PFSK-1 (cell line): ENCODE data around the gene GPR173.

Experiments used
- FOXP2 ChIP-seq: optimal IDR thresholded peaks from 2 replicates; pipeline ENCODE3; 2011; ENCODE audit warnings: borderline replicate concordance, control low read depth, inconsistent platforms; ENCODE audit not compliant: insufficient read depth; ENCODE audit errors: extremely low read length, extremely low read depth
- POLR2AphosphoS5 ChIP-seq: IDR thresholded peaks from 2 replicates; pipeline ENCODE4 v1.6.1; 2012; ENCODE audit warnings: low read depth, mild to moderate bottlenecking, control low read depth, low read length, moderate library complexity
- SIN3A ChIP-seq: IDR thresholded peaks from 2 replicates; pipeline ENCODE4 v1.6.1; 2012; ENCODE audit warnings: mild to moderate bottlenecking, low read length, moderate library complexity, borderline replicate concordance; ENCODE audit not compliant: insufficient read depth
- TAF1 ChIP-seq: IDR thresholded peaks from 2 replicates; pipeline ENCODE4 v1.6.1; 2012; ENCODE audit warnings: low read length, control low read depth, borderline replicate concordance; ENCODE audit not compliant: insufficient read depth
- TF ChIP-seq, protein P1 (sequence below), 2 experiments: IDR thresholded peaks; 2 replicates each; pipeline versions ENCODE4 v1.6.1 to v1.8.0; 2011 to 2012; ENCODE audit warnings: low read depth in 2 of 2, low read length in 2 of 2, control low read depth in 1 of 2, inconsistent platforms in 1 of 2, mild to moderate bottlenecking in 1 of 2, moderate library complexity in 1 of 2; ENCODE audit not compliant: insufficient read depth in 1 of 2

DNA sequence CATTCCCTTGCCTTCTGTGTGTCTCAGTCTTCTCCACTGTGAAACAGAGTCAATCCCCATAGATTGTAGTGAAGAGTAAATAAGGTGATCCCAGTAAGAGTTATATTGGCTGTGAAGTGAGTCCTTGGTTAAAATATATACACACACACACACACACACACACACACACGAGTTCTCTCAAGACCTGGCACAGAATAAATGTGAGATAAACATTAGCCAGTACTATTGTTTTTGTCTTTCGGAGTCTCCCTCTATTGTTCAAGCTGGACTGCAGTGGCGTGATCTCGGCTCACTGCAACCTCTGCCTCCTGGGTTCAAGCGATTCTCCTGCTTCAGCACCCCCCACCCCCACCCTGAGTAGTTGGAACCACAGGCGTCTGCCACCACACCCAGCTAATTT is 45.5 kb upstream of the GPR173 start:
- TF ChIP-seq, protein P1, sequence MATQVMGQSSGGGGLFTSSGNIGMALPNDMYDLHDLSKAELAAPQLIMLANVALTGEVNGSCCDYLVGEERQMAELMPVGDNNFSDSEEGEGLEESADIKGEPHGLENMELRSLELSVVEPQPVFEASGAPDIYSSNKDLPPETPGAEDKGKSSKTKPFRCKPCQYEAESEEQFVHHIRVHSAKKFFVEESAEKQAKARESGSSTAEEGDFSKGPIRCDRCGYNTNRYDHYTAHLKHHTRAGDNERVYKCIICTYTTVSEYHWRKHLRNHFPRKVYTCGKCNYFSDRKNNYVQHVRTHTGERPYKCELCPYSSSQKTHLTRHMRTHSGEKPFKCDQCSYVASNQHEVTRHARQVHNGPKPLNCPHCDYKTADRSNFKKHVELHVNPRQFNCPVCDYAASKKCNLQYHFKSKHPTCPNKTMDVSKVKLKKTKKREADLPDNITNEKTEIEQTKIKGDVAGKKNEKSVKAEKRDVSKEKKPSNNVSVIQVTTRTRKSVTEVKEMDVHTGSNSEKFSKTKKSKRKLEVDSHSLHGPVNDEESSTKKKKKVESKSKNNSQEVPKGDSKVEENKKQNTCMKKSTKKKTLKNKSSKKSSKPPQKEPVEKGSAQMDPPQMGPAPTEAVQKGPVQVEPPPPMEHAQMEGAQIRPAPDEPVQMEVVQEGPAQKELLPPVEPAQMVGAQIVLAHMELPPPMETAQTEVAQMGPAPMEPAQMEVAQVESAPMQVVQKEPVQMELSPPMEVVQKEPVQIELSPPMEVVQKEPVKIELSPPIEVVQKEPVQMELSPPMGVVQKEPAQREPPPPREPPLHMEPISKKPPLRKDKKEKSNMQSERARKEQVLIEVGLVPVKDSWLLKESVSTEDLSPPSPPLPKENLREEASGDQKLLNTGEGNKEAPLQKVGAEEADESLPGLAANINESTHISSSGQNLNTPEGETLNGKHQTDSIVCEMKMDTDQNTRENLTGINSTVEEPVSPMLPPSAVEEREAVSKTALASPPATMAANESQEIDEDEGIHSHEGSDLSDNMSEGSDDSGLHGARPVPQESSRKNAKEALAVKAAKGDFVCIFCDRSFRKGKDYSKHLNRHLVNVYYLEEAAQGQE (IDR thresholded peaks at IDR 0.05; ENCODE audit: insufficient read depth in 1 of 2, low read depth in 2 of 2, low read length in 2 of 2), result no peak
- TF ChIP-seq POLR2AphosphoS5, result no peak
- TF ChIP-seq SIN3A, result no peak
- no peak for TF ChIP-seq TAF1
- TF ChIP-seq FOXP2, result no peak
